Fibroblast of the aortic adventitia (primary cell): ENCODE data around the gene MSANTD2. TPM values are rescaled to one million over a fixed set of nuclear protein-coding genes. Genes with fewer than 3 reads are reported as not detected.

ENCODE experiments used
- DNase-seq: peaks from one replicate; pipeline ENCODE4 v3.0.0-alpha.2; 2010; ENCODE audit warnings: low read depth
- H3K4me3 ChIP-seq: 2 replicates; pipeline ENCODE4 v1.5.1; 2011; ENCODE audit warnings: low read depth, mild to moderate bottlenecking, control low read depth, low read length, moderate library complexity
- total RNA-seq: library from RNA; depleted of rRNA; stranded (reverse); fragments of >200 nt; gene quantifications from 2 replicates; pipeline ENCODE4 v1.2.3, GENCODE V29; 2012; ENCODE audit warnings: low replicate concordance
- TF ChIP-seq, protein P1 (sequence below): IDR thresholded peaks from 2 replicates; pipeline ENCODE4 v1.5.1; 2011; ENCODE audit warnings: mild to moderate bottlenecking, low read length, control low read depth, inconsistent platforms; ENCODE audit not compliant: insufficient read depth

MSANTD2 gene
- total RNA-seq, 1 donor: 10.8 TPM

DNA sequence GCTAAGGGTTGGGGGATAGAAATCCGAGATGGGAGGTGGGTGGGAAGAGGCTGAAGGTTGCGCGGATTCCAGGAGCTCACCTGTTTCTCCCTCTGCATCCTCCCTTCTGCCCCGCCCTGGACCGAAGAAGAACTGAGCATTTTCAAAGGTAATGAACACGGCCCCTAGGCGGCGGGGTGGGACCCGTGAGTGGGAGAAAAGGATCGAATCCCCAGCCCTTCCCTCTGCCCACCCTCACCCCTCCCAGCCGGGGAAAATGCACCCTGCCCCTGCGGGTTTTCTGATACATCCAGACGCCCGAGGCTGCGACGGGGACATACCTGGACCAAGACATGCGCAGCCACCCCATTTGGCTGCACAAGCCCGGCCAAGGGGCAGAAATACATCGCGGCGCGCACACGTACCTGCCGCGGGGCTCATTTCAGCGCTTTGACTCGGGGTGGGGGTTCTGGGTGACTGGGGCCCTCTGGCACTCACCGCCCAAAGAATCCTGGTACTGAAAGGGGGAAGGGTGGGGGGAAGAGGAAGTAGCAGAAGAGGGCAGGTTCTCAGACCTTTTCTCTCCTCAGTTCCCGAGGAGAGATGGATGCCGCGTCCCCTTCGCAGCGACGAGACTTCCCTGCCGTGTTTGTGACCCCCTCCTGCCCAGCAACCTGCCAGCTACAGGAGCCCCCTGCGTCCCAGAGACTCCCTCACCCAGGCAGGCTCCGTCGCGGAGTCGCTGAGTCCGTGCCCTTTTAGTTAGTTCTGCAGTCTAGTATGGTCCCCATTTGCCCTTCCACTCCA lies 54.2 kb downstream of the MSANTD2 start:
- H3K4me3 ChIP-seq: peak overlapping the region; percentile 77
- no peak for DNase-seq
- TF ChIP-seq, protein P1, sequence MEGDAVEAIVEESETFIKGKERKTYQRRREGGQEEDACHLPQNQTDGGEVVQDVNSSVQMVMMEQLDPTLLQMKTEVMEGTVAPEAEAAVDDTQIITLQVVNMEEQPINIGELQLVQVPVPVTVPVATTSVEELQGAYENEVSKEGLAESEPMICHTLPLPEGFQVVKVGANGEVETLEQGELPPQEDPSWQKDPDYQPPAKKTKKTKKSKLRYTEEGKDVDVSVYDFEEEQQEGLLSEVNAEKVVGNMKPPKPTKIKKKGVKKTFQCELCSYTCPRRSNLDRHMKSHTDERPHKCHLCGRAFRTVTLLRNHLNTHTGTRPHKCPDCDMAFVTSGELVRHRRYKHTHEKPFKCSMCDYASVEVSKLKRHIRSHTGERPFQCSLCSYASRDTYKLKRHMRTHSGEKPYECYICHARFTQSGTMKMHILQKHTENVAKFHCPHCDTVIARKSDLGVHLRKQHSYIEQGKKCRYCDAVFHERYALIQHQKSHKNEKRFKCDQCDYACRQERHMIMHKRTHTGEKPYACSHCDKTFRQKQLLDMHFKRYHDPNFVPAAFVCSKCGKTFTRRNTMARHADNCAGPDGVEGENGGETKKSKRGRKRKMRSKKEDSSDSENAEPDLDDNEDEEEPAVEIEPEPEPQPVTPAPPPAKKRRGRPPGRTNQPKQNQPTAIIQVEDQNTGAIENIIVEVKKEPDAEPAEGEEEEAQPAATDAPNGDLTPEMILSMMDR: peak; percentile 37

DNA sequence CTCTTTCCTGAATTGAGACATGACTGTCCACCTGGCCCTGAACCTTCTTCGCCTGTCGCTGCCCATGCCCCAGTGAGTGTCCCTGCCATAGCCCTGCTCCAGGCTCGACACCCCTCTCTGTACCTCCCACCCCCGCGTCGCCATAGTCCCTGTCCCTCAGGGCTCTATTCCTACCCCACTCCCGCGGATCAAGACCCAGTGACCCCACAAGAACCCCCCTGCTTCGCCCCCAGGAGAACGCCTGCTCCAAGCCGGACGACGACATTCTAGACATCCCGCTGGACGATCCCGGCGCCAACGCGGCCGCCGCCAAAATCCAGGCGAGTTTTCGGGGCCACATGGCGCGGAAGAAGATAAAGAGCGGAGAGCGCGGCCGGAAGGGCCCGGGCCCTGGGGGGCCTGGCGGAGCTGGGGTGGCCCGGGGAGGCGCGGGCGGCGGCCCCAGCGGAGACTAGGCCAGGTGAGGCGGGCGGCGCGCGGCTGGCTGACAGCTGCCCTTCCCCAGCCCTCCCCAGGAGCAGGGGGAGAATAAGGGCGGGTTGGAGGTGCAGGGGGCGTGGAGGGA lies 54.9 kb downstream of the MSANTD2 start:
- TF ChIP-seq, protein P1: no peak
- peak overlapping the region; percentile 77 for H3K4me3 ChIP-seq
- DNase-seq: no peak

GRCh38 chr11:124743050-124743449 lies 57.2 kb downstream of the MSANTD2 start:
- TF ChIP-seq, protein P1: no peak
- DNase-seq: no peak
- no peak overlapping the region for H3K4me3 ChIP-seq

DNA sequence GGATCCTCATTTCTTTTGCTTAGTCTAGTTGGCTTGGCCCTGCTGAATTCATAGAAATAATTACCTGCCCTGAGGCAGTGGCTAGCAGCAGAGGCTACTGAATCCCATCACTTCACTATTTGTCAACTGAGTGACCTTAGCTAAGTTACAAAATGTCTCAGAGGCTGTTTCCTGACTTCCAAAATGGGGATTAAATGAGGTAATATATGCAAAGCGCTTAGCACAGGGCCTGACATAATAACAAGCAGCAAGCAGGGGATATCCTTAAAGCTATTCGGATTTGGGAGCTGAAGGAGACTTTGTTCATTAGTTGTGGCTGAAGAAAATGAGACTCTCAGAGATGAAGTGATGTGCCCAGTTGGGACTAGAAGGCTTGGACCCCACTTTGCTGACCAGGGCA lies 57.7 kb downstream of the MSANTD2 start:
- no peak for DNase-seq
- TF ChIP-seq, protein P1: no peak
- no peak overlapping the region for H3K4me3 ChIP-seq

DNA sequence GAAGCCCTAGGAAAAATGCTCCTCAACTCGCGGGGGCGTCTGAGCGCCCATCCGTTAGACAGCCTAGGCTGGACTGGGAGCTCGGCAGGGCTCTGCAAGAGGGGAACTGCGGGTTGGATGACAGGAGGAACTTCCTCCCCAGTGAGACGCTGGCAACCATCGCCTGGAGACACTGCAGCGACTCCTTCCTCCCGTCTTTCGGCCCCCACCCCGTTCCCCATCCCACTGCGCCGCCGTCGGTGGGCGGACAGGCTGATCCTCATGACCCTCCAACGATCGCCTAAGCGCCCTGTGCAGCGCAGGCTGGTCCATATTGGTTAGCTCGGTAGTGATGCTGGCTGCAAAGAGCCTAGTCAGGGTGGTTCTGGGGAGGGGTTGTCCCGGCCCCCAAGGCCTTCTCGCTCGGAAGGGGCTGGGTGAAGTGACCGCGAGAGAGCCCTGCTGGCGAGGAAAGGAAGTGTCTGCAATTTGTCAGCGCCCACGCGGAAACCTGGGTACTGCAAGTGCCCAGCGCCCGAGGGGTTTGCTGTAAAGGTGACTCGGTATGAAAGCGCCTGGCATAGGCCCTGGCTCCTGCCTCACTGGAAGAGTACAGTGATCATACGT lies 59.8 kb downstream of the MSANTD2 start:
- peak; percentile 33 for DNase-seq
- peak overlapping the region; percentile 66 for H3K4me3 ChIP-seq
- TF ChIP-seq, protein P1: peak; percentile 64

DNA sequence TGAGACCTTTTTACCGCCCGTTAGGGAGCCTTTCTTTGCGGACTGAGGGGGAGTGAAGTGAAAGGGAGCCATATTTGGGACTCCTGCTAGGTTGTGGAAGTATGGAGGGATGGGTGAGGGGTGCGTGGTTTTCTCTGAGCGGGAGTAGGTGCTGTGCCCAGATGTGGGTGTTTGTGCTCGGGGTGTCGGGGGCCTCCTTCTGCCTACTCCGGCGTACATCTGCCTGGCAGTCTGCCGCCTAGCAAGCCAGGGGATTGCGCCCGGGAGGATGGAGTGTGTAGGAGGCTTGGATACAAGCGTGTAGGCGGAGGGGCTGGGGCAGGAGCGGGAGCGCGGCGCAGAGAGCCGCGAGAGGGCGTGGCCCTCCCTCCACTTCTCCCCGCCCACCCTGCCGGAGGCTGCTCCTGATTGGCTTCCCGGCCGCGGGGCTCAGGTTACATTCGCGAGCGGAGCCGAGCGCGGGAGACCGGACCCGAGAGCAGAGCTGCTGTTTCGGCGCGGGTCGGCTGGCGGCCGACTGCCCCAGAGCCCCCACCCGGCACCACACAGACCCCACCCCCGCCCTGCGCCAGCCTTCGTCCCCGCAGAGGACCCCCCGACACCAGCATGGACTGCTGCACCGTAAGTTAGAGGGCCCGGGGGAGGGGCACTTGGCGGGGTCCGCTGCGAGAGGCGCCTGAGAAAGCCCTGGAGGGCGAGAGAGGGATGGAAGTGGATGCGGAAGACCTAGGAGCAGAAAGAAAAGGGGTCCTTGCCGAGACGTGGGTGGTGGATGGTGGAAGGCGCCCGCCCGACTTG lies 60.5 kb downstream of the MSANTD2 start, which contains the start of gene NRGN:
Gene NRGN, plus strand, starts transcription at position 464 of the 798 bp plus-strand sequence. Its CDS starts 143 bp downstream, at position 607.
- peak within 1 kb of the TSS; percentile 66 for H3K4me3 ChIP-seq
- DNase-seq: peak; percentile 77
- TF ChIP-seq, protein P1: no peak
